22Rv1 (cell line): ENCODE results near the gene PPFIBP2.
"Not testable (repeated sequence)": the region's sequence is repeated elsewhere in the genome, so short reads cannot be mapped to it uniquely, and the experiment has no call there.

Experiments
- H3K27ac ChIP-seq: fragments of 450-650 bp; 2 replicates; pipeline ENCODE4 v1.5.1; 2017
- CTCF ChIP-seq: fragments of 450-650 bp; IDR thresholded peaks from 2 replicates; pipeline ENCODE4 v1.5.1; 2017; ENCODE audit warnings: mild to moderate bottlenecking
- ZFX ChIP-seq: fragments of 450-650 bp; IDR thresholded peaks from 2 replicates; pipeline ENCODE4 v1.6.1; 2017; ENCODE audit warnings: antibody characterized with exemption, borderline replicate concordance

PPFIBP2 gene

GRCh38 chr11:7511401-7511800 lies 2.4 kb upstream of the PPFIBP2 start:
- TF ChIP-seq CTCF (no peak), ZFX (no peak)
- no peak overlapping the region for H3K27ac ChIP-seq

- TF ChIP-seq ZFX (no peak), CTCF (no peak)
- peak overlapping the region; percentile 72 for H3K27ac ChIP-seq
These were observed 1.1 kb upstream of the PPFIBP2 start for GRCh38 chr11:7512525-7513233.

- peak overlapping the region; percentile 72 for H3K27ac ChIP-seq
- TF ChIP-seq ZFX: no peak
- no peak for TF ChIP-seq CTCF
These were observed 346 bp downstream of the PPFIBP2 start for GRCh38 chr11:7514099-7514591.

- TF ChIP-seq ZFX (no peak), CTCF (no peak)
- no peak overlapping the region for H3K27ac ChIP-seq
These were observed 1.7 kb downstream of the PPFIBP2 start for GRCh38 chr11:7515447-7515886.

- H3K27ac ChIP-seq: no peak overlapping the region
- TF ChIP-seq ZFX (no peak), CTCF (no peak)
These were observed 2.7 kb downstream of the PPFIBP2 start for GRCh38 chr11:7516475-7516874.

- not testable (repeated sequence) for H3K27ac ChIP-seq
These were observed 3.9 kb downstream of the PPFIBP2 start for GRCh38 chr11:7517743-7518142.

- TF ChIP-seq CTCF: no peak
- TF ChIP-seq ZFX: no peak
- H3K27ac ChIP-seq: no peak overlapping the region
These were observed 5.2 kb downstream of the PPFIBP2 start for GRCh38 chr11:7518811-7519562.
